Ramos (cell line): ENCODE data around the gene PKIB.

Experiments
- in situ Hi-C: fragments of 300-500 bp; cut with MboI; formaldehyde crosslinking; loops from one replicate; pipeline ENCODE4 v1.14.3; 2022; ENCODE audit warnings: low sequenced_read_pairs; ENCODE audit not compliant: unreplicated experiment

PKIB gene

GRCh38 chr6:122772724-122773415, 162.7 kb downstream of the PKIB start:
- in situ Hi-C loops, result no loop called here
